ENCODE measurements around the gene CLEC9A. TPM values are rescaled to one million over a fixed set of nuclear protein-coding genes. Genes with fewer than 3 reads are reported as not detected.

CLEC9A gene
- total RNA-seq, 6 experiments from 2014 or later: not detected

DNA sequence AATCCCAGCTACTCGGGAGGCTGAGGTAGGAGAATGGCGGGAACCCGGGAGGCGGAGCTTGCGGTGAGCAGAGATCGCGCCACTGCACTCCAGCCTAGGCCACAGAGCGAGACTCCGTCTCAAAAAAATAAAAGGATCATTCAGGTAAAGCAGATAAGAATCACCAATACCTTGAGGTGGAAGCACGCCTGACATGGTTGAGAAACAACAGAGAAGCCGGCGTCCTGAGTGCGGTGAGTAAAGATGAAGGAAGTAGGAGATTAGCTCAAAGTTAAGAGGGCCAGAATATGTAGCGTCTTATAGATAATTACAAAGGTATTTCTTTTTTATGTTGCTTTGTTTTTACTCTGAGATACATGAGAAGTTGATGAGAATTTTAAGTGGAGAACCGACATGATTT lies 84.8 kb downstream of the CLEC9A start:
- 89% methylated on average over 15 of the region's 15 CpGs for WGBS (ENCODE audit: insufficient coverage, low coverage, low lambda C conversion rate, missing lambda C conversion rate)
- intact Hi-C loops (cut with DNase I): no loop called here
- Histone ChIP-seq H3K36me3 (no peaks in the 10 kb centered on the region), H3K27ac (no peak overlapping the region), H3K27me3 (no peaks in the 10 kb centered on the region), H3K4me1 (peaks cover 0 to 8% (median 0%) of the 10 kb centered on the region in 4 donors), H3K9me3 (no peaks in the 10 kb centered on the region), H3K4me3 (no peak overlapping the region)
- no peak for ATAC-seq
- DNase-seq: no peak
- TF ChIP-seq POLR2A (IDR thresholded peaks at IDR 0.05): no peak
- no peak for TF ChIP-seq CTCF (IDR thresholded peaks at IDR 0.05)

Other genes with a start within 250 kb of the CLEC9A start
- 1 to 10 TPM in 2 of 6 experiments, under 1 TPM in 2, not detected in 2; 0.65 to 1.4 (median 0.90) TPM for gene KLRF1, start 203.2 kb upstream of the CLEC9A start, total RNA-seq
- gene CLEC2B, start 161.3 kb upstream of the CLEC9A start, total RNA-seq: 10 to 100 TPM in 1 of 6 experiments, 1 to 10 TPM in 5; 1.4 to 11.1 (median 4.9) TPM
- not detected for gene KLRF2, start 149.2 kb upstream of the CLEC9A start, total RNA-seq
- not detected for gene CLEC2A, start 98.3 kb upstream of the CLEC9A start, total RNA-seq
- 1 to 10 TPM in 2 of 6 experiments, under 1 TPM in 4; 0.22 to 2.9 (median 0.99) TPM for gene CLEC12A, start 59.3 kb upstream of the CLEC9A start, total RNA-seq
- 10 to 100 TPM in 3 of 6 experiments, 1 to 10 TPM in 3; 6.8 to 23.5 (median 9.7) TPM for gene CLEC1B, start 31.6 kb upstream of the CLEC9A start, total RNA-seq
- gene CLEC12B, start 20.1 kb upstream of the CLEC9A start, total RNA-seq: not detected
- gene CLEC1A, start 68.3 kb downstream of the CLEC9A start, total RNA-seq: 1 to 10 TPM in 2 of 6 experiments, under 1 TPM in 4; 0.49 to 2.5 (median 0.71) TPM
- 1 to 10 TPM; 1.6 to 9.5 (median 3.8) TPM for gene CLEC7A, start 99.5 kb downstream of the CLEC9A start, total RNA-seq
- 1 to 10 TPM in 2 of 6 experiments, under 1 TPM in 2, not detected in 2; 0.23 to 3.9 (median 0.77) TPM for gene OLR1, start 141.4 kb downstream of the CLEC9A start, total RNA-seq
- under 1 TPM in 2 of 6 experiments, not detected in 4; 0.06 TPM for gene TMEM52B, start 148.3 kb downstream of the CLEC9A start, total RNA-seq
- gene GABARAPL1, start 182.2 kb downstream of the CLEC9A start, total RNA-seq: 100 to 1,000 TPM in 1 of 6 experiments, 10 to 100 TPM in 5; 59.5 to 123 (median 83.4) TPM